HEK293 (cell line): ENCODE measurements around the gene RCSD1.

ENCODE experiments used
- CTCF ChIA-PET: fragments of 350-600 bp; formaldehyde crosslinking; extraction: SDS; loops from one replicate; lab custom pipeline; 2021; ENCODE audit warnings: antibody characterized with exemption; lab: Yijun Ruan, JAX
- POLR2A ChIA-PET: fragments of 300-600 bp; formaldehyde crosslinking; extraction: SDS; loops from one replicate; lab custom pipeline; 2020; ENCODE audit warnings: antibody characterized with exemption, inconsistent platforms; lab: Yijun Ruan, JAX
- H3K27ac ChIP-seq: fragments of 200-500 bp; sonication (Bioruptor generic); 2 replicates; pipeline ENCODE4 v1.5.1; 2014; ENCODE audit warnings: low read depth, low read length, control low read depth, inconsistent platforms; ENCODE audit errors: extremely low read depth
- H3K36me3 ChIP-seq, 2 experiments: fragments of 200-500 bp in 1 of 2; sonication (Bioruptor generic) in 1 of 2; 1 replicate in 1 of 2; 2 replicates in 1 of 2; pipeline ENCODE4 v1.5.1; 2014 to 2017; ENCODE audit warnings: inconsistent platforms in 2 of 2, low read length in 2 of 2; ENCODE audit not compliant: control insufficient read depth in 2 of 2, insufficient read depth in 1 of 2
- H3K4me1 ChIP-seq: fragments of 200-500 bp; sonication (Bioruptor generic); 2 replicates; pipeline ENCODE4 v1.5.1; 2014; ENCODE audit warnings: mild to moderate bottlenecking, low read length, inconsistent platforms; ENCODE audit not compliant: control insufficient read depth, insufficient read depth
- H3K4me3 ChIP-seq: 2 replicates; pipeline ENCODE4 v1.5.1; 2011; ENCODE audit warnings: low read depth, mild to moderate bottlenecking, control low read depth, low read length, moderate library complexity
- H3K9me3 ChIP-seq: fragments of 200-500 bp; sonication (Bioruptor generic); 2 replicates; pipeline ENCODE4 v1.5.1; 2014; ENCODE audit warnings: low read depth, low read length, inconsistent platforms; ENCODE audit not compliant: control insufficient read depth, insufficient read depth
- EGR2 ChIP-seq: fragments of 450-650 bp; formaldehyde crosslinking; IDR thresholded peaks from 2 replicates; pipeline ENCODE4 v1.5.1; 2016; ENCODE audit warnings: low read depth, missing biosample characterization, missing genetic modification characterization
- KLF1 ChIP-seq: fragments of 450-650 bp; formaldehyde crosslinking; IDR thresholded peaks from 2 replicates; pipeline ENCODE4 v1.5.1; 2016; ENCODE audit warnings: missing biosample characterization, missing genetic modification characterization
- PRDM1 ChIP-seq: fragments of 450-650 bp; formaldehyde crosslinking; IDR thresholded peaks from 2 replicates; pipeline ENCODE4; 2016; ENCODE audit warnings: missing biosample characterization, missing genetic modification characterization
- ZBTB17 ChIP-seq: fragments of 450-650 bp; formaldehyde crosslinking; IDR thresholded peaks from 2 replicates; pipeline ENCODE4 v1.5.1; 2016; ENCODE audit warnings: missing biosample characterization, missing genetic modification characterization
- ZBTB21 ChIP-seq: fragments of 450-650 bp; formaldehyde crosslinking; IDR thresholded peaks from 2 replicates; pipeline ENCODE4 v1.5.1; 2017; ENCODE audit warnings: missing biosample characterization, missing genetic modification characterization
- ZFHX2 ChIP-seq: fragments of 450-650 bp; formaldehyde crosslinking; conservative IDR thresholded peaks from 2 replicates; pipeline ENCODE4 v1.5.1; 2016; ENCODE audit warnings: missing biosample characterization, missing genetic modification characterization
- ZNF274 ChIP-seq, 2 experiments: fragments of 200-500 bp in 1 of 2; fragments of 450-650 bp in 1 of 2; sonication (Bioruptor generic) in 1 of 2; formaldehyde crosslinking in 1 of 2; IDR thresholded peaks; 2 replicates each; pipeline versions ENCODE4 v1.5.1 to v1.6.1; 2014 to 2016; ENCODE audit warnings: borderline replicate concordance in 1 of 2, inconsistent platforms in 1 of 2, low read length in 1 of 2, missing biosample characterization in 1 of 2, missing genetic modification characterization in 1 of 2
- ZNF48 ChIP-seq: fragments of 450-650 bp; formaldehyde crosslinking; IDR thresholded peaks from 2 replicates; pipeline ENCODE4 v1.5.1; 2016; ENCODE audit warnings: missing biosample characterization, missing genetic modification characterization
- ZNF501 ChIP-seq: fragments of 450-650 bp; formaldehyde crosslinking; IDR thresholded peaks from 2 replicates; pipeline ENCODE4 v1.5.1; 2016; ENCODE audit warnings: missing biosample characterization, missing genetic modification characterization
- ZNF514 ChIP-seq: fragments of 450-650 bp; formaldehyde crosslinking; IDR thresholded peaks from 2 replicates; pipeline ENCODE4 v1.5.1; 2016; ENCODE audit warnings: missing biosample characterization, missing genetic modification characterization
- ZNF585B ChIP-seq: fragments of 450-650 bp; formaldehyde crosslinking; IDR thresholded peaks from 2 replicates; pipeline ENCODE4 v1.5.1; 2016; ENCODE audit warnings: missing biosample characterization, missing genetic modification characterization
- ZNF660 ChIP-seq: fragments of 450-650 bp; IDR thresholded peaks from 2 replicates; pipeline ENCODE4 v1.5.1; 2018; ENCODE audit warnings: missing biosample characterization, mild to moderate bottlenecking, missing genetic modification characterization
- ZNF768 ChIP-seq: fragments of 450-650 bp; formaldehyde crosslinking; IDR thresholded peaks from 2 replicates; pipeline ENCODE4 v1.5.1; 2018; ENCODE audit warnings: missing biosample characterization, mild to moderate bottlenecking, missing genetic modification characterization
- TF ChIP-seq, protein P1 (sequence below): fragments of 450-650 bp; formaldehyde crosslinking; conservative IDR thresholded peaks from 2 replicates; pipeline ENCODE4 v1.5.1; 2016; ENCODE audit warnings: low read depth, missing biosample characterization, missing genetic modification characterization
- TF ChIP-seq, protein P2 (sequence below): fragments of 450-650 bp; formaldehyde crosslinking; IDR thresholded peaks from 2 replicates; pipeline ENCODE4 v1.5.1; 2016; ENCODE audit warnings: missing biosample characterization, missing genetic modification characterization
- TF ChIP-seq, protein P3 (sequence below): fragments of 450-650 bp; formaldehyde crosslinking; IDR thresholded peaks from 2 replicates; pipeline ENCODE4 v1.5.1; 2016; ENCODE audit warnings: missing biosample characterization, missing genetic modification characterization
- TF ChIP-seq, protein P4 (sequence below): fragments of 450-650 bp; formaldehyde crosslinking; IDR thresholded peaks from 2 replicates; pipeline ENCODE4 v1.5.1; 2016; ENCODE audit warnings: missing biosample characterization, missing genetic modification characterization, borderline replicate concordance
- TF ChIP-seq, protein P5 (sequence below): fragments of 450-650 bp; formaldehyde crosslinking; IDR thresholded peaks from 2 replicates; pipeline ENCODE4 v1.5.1; 2016; ENCODE audit warnings: missing biosample characterization, missing genetic modification characterization

Gene RCSD1

DNA sequence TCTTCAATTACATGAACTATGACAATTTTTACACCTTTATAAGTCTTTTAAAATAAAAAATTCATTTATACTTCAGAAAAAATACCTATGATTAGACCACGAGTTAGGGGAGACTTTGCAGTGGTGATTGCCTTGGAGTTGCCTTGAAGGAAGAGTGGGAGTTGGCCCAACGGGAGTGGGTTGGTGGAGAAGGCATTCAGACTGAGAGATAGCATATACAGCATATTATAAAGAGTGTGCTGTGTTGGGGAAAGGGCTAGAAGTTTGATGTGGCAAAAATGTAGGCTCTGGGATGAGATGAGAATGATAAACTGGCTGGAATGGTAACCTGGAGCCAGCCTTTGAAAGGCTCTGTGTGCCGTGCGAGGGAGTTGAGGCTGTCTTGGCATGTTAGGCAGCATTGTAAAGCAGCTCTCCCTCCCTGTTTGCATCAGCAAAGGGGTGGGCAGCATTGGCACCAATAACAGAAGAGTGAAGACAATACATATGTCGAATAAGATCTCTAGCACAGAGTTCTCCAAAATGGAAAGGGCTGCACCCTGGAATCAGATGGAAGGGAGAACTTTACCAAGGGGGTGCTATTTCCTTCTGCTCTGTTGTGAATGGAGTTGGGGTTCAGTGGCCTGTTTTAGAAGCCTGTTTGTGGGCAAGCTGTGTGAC lies 116.1 kb downstream of the RCSD1 start:
- POLR2A ChIA-PET = no interaction called here
- no peak overlapping the region for H3K27ac ChIP-seq
- TF ChIP-seq EGR2 (peak; percentile 63), ZFHX2 (tag by site-specific recombination) (peak; percentile 66), ZNF274 (IDR thresholded peaks at IDR 0.05; ENCODE audit: low read length) (no peak), ZNF274 (tag by site-specific recombination; IDR thresholded peaks at IDR 0.05; ENCODE audit: borderline replicate concordance) (no peak)
- TF ChIP-seq, protein P1, sequence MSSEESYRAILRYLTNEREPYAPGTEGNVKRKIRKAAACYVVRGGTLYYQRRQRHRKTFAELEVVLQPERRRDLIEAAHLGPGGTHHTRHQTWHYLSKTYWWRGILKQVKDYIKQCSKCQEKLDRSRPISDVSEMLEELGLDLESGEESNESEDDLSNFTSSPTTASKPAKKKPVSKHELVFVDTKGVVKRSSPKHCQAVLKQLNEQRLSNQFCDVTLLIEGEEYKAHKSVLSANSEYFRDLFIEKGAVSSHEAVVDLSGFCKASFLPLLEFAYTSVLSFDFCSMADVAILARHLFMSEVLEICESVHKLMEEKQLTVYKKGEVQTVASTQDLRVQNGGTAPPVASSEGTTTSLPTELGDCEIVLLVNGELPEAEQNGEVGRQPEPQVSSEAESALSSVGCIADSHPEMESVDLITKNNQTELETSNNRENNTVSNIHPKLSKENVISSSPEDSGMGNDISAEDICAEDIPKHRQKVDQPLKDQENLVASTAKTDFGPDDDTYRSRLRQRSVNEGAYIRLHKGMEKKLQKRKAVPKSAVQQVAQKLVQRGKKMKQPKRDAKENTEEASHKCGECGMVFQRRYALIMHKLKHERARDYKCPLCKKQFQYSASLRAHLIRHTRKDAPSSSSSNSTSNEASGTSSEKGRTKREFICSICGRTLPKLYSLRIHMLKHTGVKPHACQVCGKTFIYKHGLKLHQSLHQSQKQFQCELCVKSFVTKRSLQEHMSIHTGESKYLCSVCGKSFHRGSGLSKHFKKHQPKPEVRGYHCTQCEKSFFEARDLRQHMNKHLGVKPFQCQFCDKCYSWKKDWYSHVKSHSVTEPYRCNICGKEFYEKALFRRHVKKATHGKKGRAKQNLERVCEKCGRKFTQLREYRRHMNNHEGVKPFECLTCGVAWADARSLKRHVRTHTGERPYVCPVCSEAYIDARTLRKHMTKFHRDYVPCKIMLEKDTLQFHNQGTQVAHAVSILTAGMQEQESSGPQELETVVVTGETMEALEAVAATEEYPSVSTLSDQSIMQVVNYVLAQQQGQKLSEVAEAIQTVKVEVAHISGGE (tag by site-specific recombination) = no peak
- TF ChIP-seq, protein P2, sequence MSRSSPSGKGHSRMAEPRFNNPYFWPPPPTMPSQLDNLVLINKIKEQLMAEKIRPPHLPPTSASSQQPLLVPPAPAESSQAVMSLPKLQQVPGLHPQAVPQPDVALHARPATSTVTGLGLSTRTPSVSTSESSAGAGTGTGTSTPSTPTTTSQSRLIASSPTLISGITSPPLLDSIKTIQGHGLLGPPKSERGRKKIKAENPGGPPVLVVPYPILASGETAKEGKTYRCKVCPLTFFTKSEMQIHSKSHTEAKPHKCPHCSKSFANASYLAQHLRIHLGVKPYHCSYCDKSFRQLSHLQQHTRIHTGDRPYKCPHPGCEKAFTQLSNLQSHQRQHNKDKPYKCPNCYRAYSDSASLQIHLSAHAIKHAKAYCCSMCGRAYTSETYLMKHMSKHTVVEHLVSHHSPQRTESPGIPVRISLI = no peak
- H3K36me3 ChIP-seq = no peaks in the 10 kb centered on the region
- no peaks in the 10 kb centered on the region for H3K4me1 ChIP-seq
- no peak overlapping the region for H3K4me3 ChIP-seq
- CTCF ChIA-PET = interaction anchor here (1.5 kb wide), 1 partner anchor 57 kb away, joined by 5 read pairs; no protein-coding TSS in a partner anchor
- H3K9me3 ChIP-seq = no peaks in the 10 kb centered on the region

DNA sequence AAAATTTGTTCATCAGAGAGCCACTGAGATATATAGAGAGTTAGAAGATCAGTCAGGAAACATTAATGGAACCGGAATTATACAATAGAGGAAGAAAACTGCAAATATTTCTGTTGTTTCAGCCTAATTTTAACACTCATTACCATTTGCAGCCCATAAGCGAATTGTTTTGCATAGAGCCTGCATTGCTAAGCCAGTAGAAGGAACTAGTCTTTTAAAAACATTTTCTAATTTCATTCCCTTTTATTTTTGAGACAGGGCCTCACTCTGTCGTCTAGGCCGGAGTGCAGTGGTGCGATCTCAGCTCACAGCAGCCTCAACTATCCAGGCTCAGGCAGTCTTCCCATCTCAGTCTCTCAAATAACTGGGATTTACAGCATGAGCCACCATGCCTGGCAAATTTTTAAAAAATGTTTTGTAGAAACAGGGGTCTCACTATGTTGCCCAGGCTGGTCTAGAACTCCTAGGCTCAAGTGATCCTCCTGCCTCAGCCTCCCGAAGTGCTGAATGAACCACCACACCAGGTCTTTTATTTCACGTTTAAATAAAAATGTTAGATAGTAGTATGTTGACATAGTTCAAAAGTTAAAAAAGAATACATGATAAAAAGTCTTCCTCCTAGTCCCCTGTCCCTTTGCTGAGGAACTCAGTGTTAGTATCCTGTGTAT lies 117.1 kb downstream of the RCSD1 start:
- H3K4me1 ChIP-seq = no peaks in the 10 kb centered on the region
- POLR2A ChIA-PET = no interaction called here
- no peaks in the 10 kb centered on the region for H3K36me3 ChIP-seq
- CTCF ChIA-PET = no interaction called here
- H3K27ac ChIP-seq = no peak overlapping the region
- TF ChIP-seq ZNF48 (tag by site-specific recombination) (no peak), KLF1 (tag by site-specific recombination) (no peak), ZNF514 (tag by site-specific recombination) (no peak), ZNF501 (tag by site-specific recombination) (no peak), ZBTB21 (tag by site-specific recombination) (no peak), ZBTB17 (tag by site-specific recombination) (no peak), PRDM1 (no peak), ZNF768 (no peak), ZNF660 (tag by site-specific recombination) (no peak), ZNF585B (no peak)
- TF ChIP-seq, protein P3, sequence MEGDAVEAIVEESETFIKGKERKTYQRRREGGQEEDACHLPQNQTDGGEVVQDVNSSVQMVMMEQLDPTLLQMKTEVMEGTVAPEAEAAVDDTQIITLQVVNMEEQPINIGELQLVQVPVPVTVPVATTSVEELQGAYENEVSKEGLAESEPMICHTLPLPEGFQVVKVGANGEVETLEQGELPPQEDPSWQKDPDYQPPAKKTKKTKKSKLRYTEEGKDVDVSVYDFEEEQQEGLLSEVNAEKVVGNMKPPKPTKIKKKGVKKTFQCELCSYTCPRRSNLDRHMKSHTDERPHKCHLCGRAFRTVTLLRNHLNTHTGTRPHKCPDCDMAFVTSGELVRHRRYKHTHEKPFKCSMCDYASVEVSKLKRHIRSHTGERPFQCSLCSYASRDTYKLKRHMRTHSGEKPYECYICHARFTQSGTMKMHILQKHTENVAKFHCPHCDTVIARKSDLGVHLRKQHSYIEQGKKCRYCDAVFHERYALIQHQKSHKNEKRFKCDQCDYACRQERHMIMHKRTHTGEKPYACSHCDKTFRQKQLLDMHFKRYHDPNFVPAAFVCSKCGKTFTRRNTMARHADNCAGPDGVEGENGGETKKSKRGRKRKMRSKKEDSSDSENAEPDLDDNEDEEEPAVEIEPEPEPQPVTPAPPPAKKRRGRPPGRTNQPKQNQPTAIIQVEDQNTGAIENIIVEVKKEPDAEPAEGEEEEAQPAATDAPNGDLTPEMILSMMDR (tag by site-specific recombination) = no peak
- TF ChIP-seq, protein P4, sequence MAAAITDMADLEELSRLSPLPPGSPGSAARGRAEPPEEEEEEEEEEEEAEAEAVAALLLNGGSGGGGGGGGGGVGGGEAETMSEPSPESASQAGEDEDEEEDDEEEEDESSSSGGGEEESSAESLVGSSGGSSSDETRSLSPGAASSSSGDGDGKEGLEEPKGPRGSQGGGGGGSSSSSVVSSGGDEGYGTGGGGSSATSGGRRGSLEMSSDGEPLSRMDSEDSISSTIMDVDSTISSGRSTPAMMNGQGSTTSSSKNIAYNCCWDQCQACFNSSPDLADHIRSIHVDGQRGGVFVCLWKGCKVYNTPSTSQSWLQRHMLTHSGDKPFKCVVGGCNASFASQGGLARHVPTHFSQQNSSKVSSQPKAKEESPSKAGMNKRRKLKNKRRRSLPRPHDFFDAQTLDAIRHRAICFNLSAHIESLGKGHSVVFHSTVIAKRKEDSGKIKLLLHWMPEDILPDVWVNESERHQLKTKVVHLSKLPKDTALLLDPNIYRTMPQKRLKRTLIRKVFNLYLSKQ (tag by site-specific recombination) = no peak
- TF ChIP-seq, protein P2 = no peak
- TF ChIP-seq, protein P5, sequence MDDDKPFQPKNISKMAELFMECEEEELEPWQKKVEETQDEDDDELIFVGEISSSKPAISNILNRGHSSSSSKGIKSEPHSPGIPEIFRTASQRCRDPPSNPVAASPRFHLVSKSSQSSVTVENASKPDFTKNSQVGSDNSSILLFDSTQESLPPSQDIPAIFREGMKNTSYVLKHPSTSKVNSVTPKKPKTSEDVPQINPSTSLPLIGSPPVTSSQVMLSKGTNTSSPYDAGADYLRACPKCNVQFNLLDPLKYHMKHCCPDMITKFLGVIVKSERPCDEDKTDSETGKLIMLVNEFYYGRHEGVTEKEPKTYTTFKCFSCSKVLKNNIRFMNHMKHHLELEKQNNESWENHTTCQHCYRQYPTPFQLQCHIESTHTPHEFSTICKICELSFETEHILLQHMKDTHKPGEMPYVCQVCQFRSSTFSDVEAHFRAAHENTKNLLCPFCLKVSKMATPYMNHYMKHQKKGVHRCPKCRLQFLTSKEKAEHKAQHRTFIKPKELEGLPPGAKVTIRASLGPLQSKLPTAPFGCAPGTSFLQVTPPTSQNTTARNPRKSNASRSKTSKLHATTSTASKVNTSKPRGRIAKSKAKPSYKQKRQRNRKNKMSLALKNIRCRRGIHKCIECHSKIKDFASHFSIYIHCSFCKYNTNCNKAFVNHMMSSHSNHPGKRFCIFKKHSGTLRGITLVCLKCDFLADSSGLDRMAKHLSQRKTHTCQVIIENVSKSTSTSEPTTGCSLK (tag by site-specific recombination) = no peak
- TF ChIP-seq, all 188 proteins: peak for 0
- Histone ChIP-seq H3K4me3 (no peak overlapping the region), H3K9me3 (no peaks in the 10 kb centered on the region)
